Measurements from ENCODE around the gene ANKRD29.
"Not testable (repeated sequence)": the region's sequence is repeated elsewhere in the genome, so short reads cannot be mapped to it uniquely, and the experiment has no call there.

The ANKRD29 gene

DNA sequence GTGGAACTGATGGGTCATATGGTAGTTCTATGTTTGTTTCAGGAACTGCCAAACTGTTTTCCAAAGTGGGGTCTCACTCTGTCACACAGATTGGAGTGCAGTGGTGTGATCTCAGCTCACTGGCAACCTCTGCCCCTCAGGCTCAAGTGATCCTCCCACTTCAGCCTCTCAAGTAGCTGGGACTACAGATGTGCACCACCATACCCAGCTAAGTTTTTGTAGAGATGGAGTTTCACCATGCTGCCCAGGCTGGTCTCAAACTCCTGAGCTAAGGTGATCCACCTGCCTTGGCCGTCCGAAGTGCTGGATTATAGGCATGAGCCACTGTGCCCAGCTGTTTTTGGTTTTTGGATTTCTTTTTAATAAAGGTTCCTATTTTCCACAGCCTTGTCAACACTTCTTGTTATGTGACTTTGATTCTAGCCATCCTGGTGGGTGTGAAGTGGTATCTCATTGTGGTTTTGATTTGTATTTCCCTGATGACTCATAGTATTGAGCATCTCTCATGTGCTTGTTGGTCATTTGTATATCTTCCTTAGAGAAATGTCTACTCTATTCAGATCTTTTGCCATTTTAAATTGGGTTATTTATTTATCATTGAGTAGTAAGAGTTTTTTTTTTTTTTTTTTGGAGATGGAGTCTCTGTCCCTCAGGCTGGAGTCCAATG lies 99.2 kb downstream of the ANKRD29 start:
- H3K4me1 ChIP-seq (ENCODE audit: control insufficient read depth, insufficient read depth, low read length) = no peaks in the 10 kb centered on the region
- no peaks in the 10 kb centered on the region for H3K9me3 ChIP-seq (ENCODE audit: control insufficient read depth, insufficient read depth, low read length)
- H3K36me3 ChIP-seq (ENCODE audit: control insufficient read depth, insufficient read depth, low read length) = peaks cover 6% of the 10 kb centered on the region; the same call in 1 of the 2 replicates
- WGBS (ENCODE audit: insufficient coverage, insufficient read length) = no CpG with 5 or more reads among the region's 2 CpGs
- H3K27ac ChIP-seq (ENCODE audit: low read length) = no peak overlapping the region
- no peak overlapping the region for H3K4me3 ChIP-seq (ENCODE audit: low read length)
- no peaks in the 10 kb centered on the region for H3K27me3 ChIP-seq (ENCODE audit: control insufficient read depth, insufficient read depth, low read length)
- DNase-seq (ENCODE audit: low read depth, low spot score) = no peak

DNA sequence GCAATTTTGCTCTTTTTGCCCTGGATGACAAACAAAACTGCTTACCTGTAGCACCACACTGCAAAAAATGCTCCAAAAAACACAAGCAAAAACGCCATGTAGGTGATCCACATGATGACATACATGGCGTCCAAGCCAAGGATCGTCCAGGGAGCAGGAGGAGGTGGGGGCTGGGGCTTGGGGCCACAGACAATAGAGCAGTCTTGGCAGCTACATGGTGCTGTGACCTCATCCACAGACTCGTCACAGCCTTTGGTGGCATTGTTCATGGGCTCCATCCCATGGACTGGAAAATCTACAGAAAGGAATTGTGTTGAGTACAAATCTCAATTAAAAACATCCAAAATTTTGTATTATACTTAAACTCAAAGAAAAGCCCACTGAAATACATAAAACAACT lies 102.5 kb downstream of the ANKRD29 start:
- WGBS (ENCODE audit: insufficient coverage, insufficient read length) = no CpG with 5 or more reads among the region's 4 CpGs
- H3K27me3 ChIP-seq (ENCODE audit: control insufficient read depth, insufficient read depth, low read length) = no peaks in the 10 kb centered on the region

GRCh38 chr18:23557511-23557910 lies 105.2 kb downstream of the ANKRD29 start:
- H3K27me3 ChIP-seq (ENCODE audit: control insufficient read depth, insufficient read depth, low read length); H3K4me1 ChIP-seq (ENCODE audit: control insufficient read depth, insufficient read depth, low read length); DNase-seq (ENCODE audit: low read depth, low spot score); H3K9me3 ChIP-seq (ENCODE audit: control insufficient read depth, insufficient read depth, low read length); H3K4me3 ChIP-seq (ENCODE audit: low read length); H3K27ac ChIP-seq (ENCODE audit: low read length): not testable (repeated sequence)
- H3K36me3 ChIP-seq (ENCODE audit: control insufficient read depth, insufficient read depth, low read length) = peaks cover 26% of the 10 kb centered on the region
- WGBS (ENCODE audit: insufficient coverage, insufficient read length) = no CpG with 5 or more reads among the region's 8 CpGs

More for the DNA sequence above, 102.5 kb downstream of the ANKRD29 start:
- Histone ChIP-seq H3K4me3 (ENCODE audit: low read length) (no peak overlapping the region), H3K36me3 (ENCODE audit: control insufficient read depth, insufficient read depth, low read length) (peaks cover 16% of the 10 kb centered on the region), H3K9me3 (ENCODE audit: control insufficient read depth, insufficient read depth, low read length) (no peaks in the 10 kb centered on the region), H3K27ac (ENCODE audit: low read length) (no peak overlapping the region), H3K4me1 (ENCODE audit: control insufficient read depth, insufficient read depth, low read length) (no peaks in the 10 kb centered on the region)
- DNase-seq (ENCODE audit: low read depth, low spot score) = no peak

GRCh38 chr18:23556145-23556780 lies 106.4 kb downstream of the ANKRD29 start:
- Histone ChIP-seq H3K4me3 (ENCODE audit: low read length) (no peak overlapping the region), H3K27ac (ENCODE audit: low read length) (no peak overlapping the region), H3K27me3 (ENCODE audit: control insufficient read depth, insufficient read depth, low read length) (no peaks in the 10 kb centered on the region), H3K36me3 (ENCODE audit: control insufficient read depth, insufficient read depth, low read length) (peaks cover 32% of the 10 kb centered on the region), H3K9me3 (ENCODE audit: control insufficient read depth, insufficient read depth, low read length) (no peaks in the 10 kb centered on the region), H3K4me1 (ENCODE audit: control insufficient read depth, insufficient read depth, low read length) (no peaks in the 10 kb centered on the region)
- no CpG with 5 or more reads among the region's 19 CpGs for WGBS (ENCODE audit: insufficient coverage, insufficient read length)
- no peak for DNase-seq (ENCODE audit: low read depth, low spot score)

- Histone ChIP-seq H3K36me3 (ENCODE audit: control insufficient read depth, insufficient read depth, low read length) (peaks cover 28% of the 10 kb centered on the region), H3K4me1 (ENCODE audit: control insufficient read depth, insufficient read depth, low read length) (no peaks in the 10 kb centered on the region), H3K27me3 (ENCODE audit: control insufficient read depth, insufficient read depth, low read length) (no peaks in the 10 kb centered on the region), H3K27ac (ENCODE audit: low read length) (no peak overlapping the region), H3K9me3 (ENCODE audit: control insufficient read depth, insufficient read depth, low read length) (no peaks in the 10 kb centered on the region), H3K4me3 (ENCODE audit: low read length) (no peak overlapping the region)
- DNase-seq (ENCODE audit: low read depth, low spot score) = no peak
- WGBS (ENCODE audit: insufficient coverage, insufficient read length) = no CpG with 5 or more reads among the region's 6 CpGs
Observed at GRCh38 chr18:23553887-23554286, 108.8 kb downstream of the ANKRD29 start.

DNA sequence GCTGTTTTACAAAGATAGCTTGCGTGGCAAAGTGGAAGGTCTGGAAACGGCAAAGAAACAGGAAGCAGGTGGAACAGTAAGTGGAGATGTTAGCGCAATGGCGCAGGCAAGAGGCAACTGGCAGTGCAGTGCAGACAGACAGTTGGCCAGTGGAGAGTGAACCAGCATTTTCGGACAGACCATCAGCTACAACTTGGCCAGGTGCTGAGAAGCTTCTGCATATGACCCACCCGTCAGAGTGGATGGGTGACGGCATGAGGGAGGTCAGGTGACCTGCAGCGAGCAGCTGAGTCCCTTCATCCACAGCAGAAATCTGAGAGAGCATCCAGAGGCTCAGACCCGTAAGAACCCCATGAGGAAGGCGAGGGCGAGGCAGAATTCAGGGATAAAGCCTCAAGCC lies 110.2 kb downstream of the ANKRD29 start:
- Histone ChIP-seq H3K27me3 (ENCODE audit: control insufficient read depth, insufficient read depth, low read length) (no peaks in the 10 kb centered on the region), H3K9me3 (ENCODE audit: control insufficient read depth, insufficient read depth, low read length) (no peaks in the 10 kb centered on the region), H3K27ac (ENCODE audit: low read length) (no peak overlapping the region), H3K36me3 (ENCODE audit: control insufficient read depth, insufficient read depth, low read length) (peaks cover 28% of the 10 kb centered on the region), H3K4me3 (ENCODE audit: low read length) (no peak overlapping the region), H3K4me1 (ENCODE audit: control insufficient read depth, insufficient read depth, low read length) (no peaks in the 10 kb centered on the region)
- WGBS (ENCODE audit: insufficient coverage, insufficient read length) = no CpG with 5 or more reads among the region's 11 CpGs
- DNase-seq (ENCODE audit: low read depth, low spot score) = no peak

- H3K4me1 ChIP-seq (ENCODE audit: control insufficient read depth, insufficient read depth, low read length) = no peaks in the 10 kb centered on the region
- H3K27me3 ChIP-seq (ENCODE audit: control insufficient read depth, insufficient read depth, low read length) = no peaks in the 10 kb centered on the region
- WGBS (ENCODE audit: insufficient coverage, insufficient read length) = no CpG with 5 or more reads among the region's 3 CpGs
- H3K27ac ChIP-seq (ENCODE audit: low read length) = no peak overlapping the region
- peaks cover 28% of the 10 kb centered on the region for H3K36me3 ChIP-seq (ENCODE audit: control insufficient read depth, insufficient read depth, low read length)
- no peaks in the 10 kb centered on the region for H3K9me3 ChIP-seq (ENCODE audit: control insufficient read depth, insufficient read depth, low read length)
- H3K4me3 ChIP-seq (ENCODE audit: low read length) = no peak overlapping the region
- DNase-seq (ENCODE audit: low read depth, low spot score) = no peak
Observed at GRCh38 chr18:23551978-23552377, 110.7 kb downstream of the ANKRD29 start.

- no peaks in the 10 kb centered on the region for H3K9me3 ChIP-seq (ENCODE audit: control insufficient read depth, insufficient read depth, low read length)
- H3K4me1 ChIP-seq (ENCODE audit: control insufficient read depth, insufficient read depth, low read length) = no peaks in the 10 kb centered on the region
- no peak overlapping the region for H3K4me3 ChIP-seq (ENCODE audit: low read length)
- DNase-seq (ENCODE audit: low read depth, low spot score) = no peak
- no peak overlapping the region for H3K27ac ChIP-seq (ENCODE audit: low read length)
- H3K27me3 ChIP-seq (ENCODE audit: control insufficient read depth, insufficient read depth, low read length) = no peaks in the 10 kb centered on the region
- peaks cover 21% of the 10 kb centered on the region for H3K36me3 ChIP-seq (ENCODE audit: control insufficient read depth, insufficient read depth, low read length)
Observed at GRCh38 chr18:23550898-23551297, 111.8 kb downstream of the ANKRD29 start.

Data from iPS DF 6.9 (cell line).